HG03045 (cell line): ENCODE data around the gene ACTL10.

Experiments
- ATAC-seq: cut with Tn5 transposase; IDR thresholded peaks from one replicate; pipeline ENCODE4 v1.9.1; 2021; ENCODE audit warnings: mild to moderate bottlenecking, moderate library complexity; ENCODE audit not compliant: unreplicated experiment

Gene ACTL10

GRCh38 chr20:33676121-33676520 lies 9.4 kb downstream of the ACTL10 start:
- no peak for ATAC-seq

DNA sequence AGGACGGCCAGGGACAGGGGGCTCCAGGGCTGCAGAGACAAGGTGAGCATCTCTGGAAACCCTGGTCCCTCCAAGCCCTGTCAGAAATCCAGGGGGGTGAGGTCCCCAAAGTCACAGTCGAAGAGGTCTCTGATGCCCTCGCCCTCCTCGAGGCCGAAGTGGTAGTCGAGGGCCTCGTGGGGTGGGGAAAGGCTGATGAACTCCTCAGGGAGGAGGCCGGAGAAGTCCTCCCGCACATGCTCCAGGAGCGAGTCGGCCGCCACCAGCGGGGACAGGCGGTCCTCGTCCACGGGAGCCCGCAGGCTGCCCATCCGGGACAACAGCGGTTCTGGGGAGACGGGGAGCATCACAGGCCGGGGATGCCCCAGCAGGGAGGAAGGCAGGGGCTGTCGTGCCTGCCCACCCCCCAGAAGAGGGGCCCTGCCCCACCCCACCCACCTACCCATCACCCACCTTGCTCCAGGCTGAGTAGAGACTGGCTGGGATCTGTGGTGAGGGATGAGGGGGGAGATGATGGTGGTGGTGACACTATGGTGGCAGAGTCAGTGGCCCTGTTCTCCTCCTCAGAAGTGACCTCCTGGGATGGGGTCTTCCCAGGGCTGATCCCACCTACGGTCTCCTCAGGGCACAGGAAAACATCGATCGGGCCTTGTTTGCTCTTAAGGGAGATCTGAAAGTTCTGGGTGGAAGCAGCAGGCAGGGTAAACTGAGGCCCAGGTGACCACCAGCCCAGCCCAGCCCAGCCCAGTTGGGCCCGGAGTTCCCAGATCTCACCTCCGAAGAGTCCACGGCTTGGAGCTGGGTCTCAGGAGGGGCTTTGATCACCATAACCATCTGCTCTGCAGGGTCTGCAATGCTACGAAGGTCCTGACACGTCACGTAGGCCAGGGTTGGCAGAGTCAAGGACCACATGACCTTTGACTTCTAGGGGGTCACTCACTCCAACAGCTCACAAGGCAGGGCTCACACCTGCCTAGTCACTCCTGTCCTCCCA lies 10.2 kb downstream of the ACTL10 start:
- ATAC-seq: no peak

DNA sequence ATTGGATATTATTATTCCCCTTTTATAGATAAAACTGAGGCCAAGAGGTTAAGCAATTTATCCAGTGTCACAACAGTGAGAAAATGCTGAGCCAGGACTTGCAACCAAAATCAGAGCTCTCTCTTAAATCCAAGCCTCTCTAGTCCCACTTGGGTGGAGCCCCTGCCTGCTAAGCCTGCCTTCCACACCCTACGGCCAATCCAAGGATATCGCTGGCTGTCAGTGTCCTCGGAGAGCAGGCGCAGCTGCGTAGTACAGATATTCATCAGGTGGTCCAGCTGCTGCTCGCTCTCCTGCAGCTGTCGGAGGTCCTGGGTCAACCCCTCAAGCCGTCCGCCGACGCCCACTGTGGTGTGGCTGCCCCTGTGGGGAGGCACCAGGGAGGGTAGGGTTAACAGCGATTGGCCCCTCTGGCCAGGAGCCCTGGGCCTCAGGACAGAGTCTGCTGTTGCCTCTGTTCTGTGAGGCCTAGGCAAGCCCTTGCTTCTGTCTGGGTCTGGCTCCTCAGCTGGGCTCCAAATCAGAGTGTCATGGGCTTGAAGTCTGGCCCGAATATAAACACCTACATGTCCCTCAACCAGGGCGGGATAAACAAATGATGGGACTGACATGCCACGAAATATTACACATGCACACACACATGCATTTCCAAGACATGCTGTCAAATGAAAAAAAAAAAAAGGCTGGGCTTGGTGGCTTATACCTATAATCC lies 11.4 kb downstream of the ACTL10 start:
- no peak for ATAC-seq

GRCh38 chr20:33679758-33680485 lies 13.2 kb downstream of the ACTL10 start:
- no peak for ATAC-seq

DNA sequence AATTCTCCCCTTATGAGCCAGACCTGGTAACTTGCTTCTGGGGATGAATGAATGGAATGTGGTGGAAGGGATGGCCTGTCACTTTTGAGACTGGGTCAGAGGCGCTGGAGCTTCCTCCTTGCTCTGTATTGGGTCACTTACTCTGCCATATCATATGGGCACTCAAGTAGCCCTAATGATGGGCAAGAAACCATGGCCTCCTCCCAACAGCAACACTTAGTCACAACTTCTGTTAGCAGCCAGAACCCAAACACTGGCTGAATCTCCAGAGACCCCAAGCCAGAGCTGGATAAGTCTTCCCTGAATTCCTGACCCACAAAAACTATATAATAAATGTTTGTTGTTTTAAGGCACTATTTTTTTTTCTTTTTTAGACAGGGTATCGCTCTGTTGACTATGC lies 13.9 kb downstream of the ACTL10 start:
- no peak for ATAC-seq

DNA sequence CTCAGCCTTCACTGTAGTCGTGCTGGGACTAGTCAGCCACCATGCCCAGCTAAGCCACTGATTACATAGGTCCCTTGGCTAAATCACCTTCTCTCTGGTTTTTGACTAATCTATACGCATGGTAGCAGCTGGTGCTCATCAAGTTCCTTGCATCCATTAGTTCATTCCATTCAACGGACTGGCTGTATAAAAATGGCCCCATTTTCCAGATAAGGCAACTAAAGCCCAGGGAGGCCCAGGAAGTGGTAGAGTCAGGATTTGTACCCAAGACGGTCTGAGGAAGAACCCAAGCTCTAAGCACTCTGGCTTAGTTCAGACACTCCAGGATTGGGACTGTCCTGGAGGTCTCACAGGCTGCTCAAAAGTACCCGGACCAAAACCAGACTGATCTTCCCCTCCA lies 14.5 kb downstream of the ACTL10 start:
- ATAC-seq: no peak

DNA sequence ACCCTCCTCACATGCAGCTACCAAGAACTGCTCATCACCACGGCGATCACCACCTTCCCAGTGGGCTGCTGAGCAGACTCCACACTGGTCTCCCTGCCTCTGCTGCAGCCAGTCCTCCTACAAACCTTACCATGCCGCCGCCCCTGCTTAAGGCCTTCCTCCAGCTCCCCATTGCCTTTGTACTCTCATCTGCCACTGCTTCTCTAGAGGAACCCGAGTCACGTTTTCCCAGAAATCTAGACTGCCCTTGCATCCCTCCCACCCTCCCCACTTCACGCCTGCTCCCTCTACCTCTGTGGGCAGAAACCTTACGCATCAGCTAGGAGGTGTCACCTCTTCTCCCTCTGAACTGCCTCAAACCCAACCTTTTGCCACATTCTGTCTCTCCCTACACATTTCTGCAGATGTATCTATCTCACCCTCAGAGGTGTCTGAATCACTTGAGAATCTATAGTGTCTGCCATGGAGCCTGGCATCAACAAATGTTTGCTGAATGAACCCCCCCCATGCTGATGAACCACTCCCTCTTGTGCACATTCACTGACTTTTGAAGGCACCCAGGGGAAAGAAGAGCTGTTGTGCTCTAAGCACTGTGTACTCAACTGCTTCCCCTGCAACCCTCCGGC lies 15.1 kb downstream of the ACTL10 start:
- ATAC-seq: no peak

GRCh38 chr20:33684533-33685327 lies 18.0 kb downstream of the ACTL10 start:
- ATAC-seq: no peak

DNA sequence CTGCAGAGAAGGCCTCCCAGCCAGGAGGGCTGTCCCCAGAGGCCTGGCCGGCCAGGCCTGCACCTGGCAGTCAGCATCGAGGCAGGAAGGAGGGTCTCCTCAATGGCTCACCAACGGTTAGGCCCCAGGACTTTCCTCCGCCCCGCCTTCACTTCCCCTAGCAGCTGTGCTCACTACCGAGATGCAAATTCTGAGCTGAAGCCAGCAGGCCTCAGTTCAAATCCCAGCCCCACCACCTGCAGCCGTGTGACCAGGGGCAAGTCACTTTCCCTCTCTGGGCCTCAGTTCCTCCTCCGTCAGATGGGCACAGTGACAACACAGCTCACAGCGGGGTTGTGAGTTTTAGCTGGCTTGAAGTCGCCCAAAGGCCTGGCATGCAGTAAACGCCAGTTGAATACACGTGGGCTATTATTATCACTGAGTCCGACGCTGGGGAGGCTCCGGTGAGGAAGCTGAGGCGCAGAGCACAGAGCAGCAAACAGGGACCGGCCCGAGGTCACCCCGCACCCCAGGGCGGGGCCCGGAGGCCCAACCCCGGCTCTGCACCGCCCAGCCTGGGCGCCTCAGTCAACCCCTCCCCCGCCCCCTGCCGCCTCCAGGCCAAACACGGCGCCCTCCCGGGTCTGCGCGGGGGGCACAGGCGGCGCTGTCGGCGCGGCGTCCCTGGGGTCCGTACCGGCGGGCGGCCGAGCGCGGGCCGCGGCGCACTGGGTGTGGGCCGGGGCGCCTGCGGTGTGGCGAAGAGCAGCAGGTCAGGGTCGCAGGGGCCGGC lies 18.8 kb downstream of the ACTL10 start:
- ATAC-seq: peak; percentile 35

DNA sequence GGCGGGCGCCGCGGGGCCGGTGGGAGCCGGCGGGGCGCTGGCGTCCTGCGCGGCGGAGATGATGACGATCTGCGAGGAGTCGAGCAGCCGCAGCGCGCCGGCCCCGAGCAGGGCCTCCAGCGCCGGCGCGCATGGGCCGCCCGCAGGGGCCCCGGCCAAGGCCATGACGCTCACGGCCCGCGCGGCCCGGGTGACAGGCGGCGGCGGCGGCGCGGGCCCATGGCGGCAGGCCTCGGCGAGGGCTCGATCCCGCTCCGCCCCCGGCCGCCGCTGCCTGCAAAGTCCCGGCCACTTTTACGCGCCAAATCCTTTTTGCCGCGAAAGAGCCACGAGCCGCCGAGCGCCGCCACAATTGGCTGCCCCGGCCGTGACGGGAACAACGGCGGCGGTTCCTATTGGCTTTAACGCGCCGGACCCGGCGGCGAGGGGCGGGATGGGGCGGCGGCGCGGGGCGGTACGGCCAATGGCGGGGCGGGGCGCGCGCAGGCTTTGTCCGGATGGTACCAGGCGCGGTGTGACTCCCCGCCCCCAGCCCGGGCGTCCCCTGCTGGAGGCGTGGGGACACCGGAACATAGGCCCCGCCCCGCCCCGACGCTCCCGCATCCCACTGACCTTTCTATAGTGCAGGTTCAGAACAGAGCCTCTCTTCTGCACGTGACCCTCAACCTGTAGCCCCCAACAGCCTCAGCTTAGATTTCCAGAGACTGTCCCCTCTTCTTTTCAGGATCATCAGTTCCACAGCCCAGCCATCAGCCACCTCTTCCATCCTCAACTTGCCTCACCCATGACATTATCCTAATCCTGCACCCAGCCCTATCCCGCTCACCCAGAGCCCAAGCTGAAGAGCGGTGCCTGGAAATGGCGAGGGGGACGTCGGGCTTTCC lies 19.6 kb downstream of the ACTL10 start, which contains the start of gene E2F1:
E2F1 (minus strand) TSS at position 286 of the 884 bp plus-strand sequence; CDS start at position 165, 121 bp downstream.
- peak; percentile 83 for ATAC-seq

DNA sequence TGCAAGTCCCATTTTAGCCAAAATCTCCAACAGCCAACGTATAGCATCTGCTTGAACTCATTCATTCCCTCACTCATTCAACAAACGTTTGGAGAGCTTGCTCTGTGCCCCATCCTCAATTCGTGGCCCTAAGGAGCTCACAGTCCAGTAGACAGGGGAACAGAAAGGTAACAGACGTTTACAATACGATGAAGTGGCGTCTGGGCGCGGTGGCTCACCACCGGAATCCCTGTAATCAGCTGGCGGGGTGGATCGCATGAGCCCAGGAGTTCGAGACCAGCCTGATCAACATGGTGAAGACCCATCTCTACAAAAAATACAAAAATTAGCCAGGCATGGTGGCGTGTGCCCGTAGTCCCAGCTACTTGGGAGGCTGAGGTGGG lies 20.2 kb downstream of the ACTL10 start:
- ATAC-seq: no peak

- no peak for ATAC-seq
Observed at GRCh38 chr20:33687370-33687915, 20.7 kb downstream of the ACTL10 start.

GRCh38 chr20:33687993-33688937 lies 21.5 kb downstream of the ACTL10 start:
- no peak for ATAC-seq

DNA sequence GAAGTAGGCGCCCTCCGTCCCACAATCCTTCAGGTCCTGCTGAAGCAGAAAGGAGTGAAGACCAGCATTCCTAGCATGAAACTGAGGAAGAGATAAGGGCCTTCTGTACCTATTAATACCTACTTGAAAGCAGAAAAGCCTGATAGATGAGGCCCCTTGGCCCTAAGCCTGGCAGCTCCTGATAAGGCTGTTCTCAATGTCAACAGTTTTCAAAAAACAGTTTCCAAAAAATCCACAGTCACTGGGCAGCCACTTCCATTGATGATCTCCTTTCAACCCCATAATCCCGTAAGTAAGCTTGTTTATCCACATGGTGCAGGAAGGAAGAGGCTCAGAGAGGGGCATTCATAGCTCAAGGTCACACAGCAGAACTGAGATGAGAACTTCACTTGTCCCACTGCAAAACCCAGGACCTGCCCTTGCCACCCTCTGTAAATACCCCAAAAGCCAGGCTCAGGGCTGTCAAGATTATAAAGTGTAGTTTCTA lies 22.2 kb downstream of the ACTL10 start:
- no peak for ATAC-seq

- no peak for ATAC-seq
Observed at GRCh38 chr20:33689493-33689892, 22.8 kb downstream of the ACTL10 start.

DNA sequence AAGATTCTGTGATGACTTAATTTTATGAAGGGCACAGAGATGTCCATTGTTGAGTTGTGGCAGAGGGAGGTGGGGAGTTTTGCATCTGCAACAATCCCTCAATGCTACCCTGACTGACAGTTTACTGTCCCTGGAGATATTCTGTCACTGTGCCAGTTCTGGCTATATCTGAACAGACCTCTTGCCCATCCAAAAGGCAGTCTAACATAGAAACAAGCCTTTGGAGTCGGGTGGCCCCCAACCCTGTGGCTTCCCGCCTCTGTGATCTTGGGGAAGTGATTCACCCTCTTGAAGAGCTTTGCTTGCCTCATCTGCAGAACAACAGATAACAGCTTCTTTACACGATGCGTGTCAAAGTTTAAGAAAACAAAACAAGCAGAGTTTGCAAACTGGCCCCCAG lies 23.2 kb downstream of the ACTL10 start:
- no peak for ATAC-seq

DNA sequence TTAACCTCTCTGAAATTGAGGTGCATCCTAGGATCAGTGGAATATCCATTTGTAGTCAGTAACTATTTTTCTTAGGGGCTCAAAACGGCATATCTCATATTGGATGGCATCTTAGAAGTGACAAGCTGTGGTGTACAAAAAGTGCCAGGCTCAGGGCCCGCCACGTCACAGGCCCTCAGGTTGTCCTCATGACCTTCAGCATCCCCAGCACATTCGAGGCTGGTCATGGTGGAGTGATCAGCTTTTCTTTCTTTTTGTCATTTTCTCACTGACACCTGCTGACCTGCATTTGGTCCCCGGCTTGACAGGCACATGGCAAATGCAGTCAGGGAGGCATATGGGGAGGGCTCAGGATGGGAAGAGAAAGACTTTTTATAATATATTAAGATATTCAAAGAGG lies 26.5 kb downstream of the ACTL10 start:
- ATAC-seq: no peak
